ENCODE measurements around the gene B3GAT3.
"Not testable (repeated sequence)": the region's sequence is repeated elsewhere in the genome, so short reads cannot be mapped to it uniquely, and the experiment has no call there.

The B3GAT3 gene

DNA sequence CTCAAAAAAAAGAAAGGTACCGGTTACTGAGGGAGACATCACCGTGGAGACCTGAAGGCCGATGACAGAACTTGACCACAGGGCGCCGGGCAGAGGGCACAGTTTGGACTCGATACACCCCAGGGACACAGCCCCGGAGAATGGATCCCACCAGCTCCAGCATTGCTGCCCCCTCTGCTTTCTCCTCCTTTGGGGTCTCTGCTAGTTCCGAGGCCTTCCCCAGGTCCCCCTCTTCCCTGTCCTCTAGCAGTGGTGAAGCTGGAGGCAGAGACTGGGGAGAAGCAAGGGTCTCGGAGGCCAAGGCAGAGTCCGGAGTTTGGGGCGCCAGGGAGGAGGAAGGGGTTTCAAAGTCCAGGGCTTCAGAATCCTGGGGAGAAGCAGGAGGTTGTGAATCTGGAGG lies 43.2 kb downstream of the B3GAT3 start:
- ATAC-seq (replicated peaks; ENCODE audit: extremely low read depth, poor library complexity, severe bottlenecking) (no peak), DNase-seq (ENCODE audit: low spot score in 2 of 2) (no peak)
- H3K27me3 Mint-ChIP-seq, result no peaks in the 10 kb centered on the region
- H3K4me1 Mint-ChIP-seq, result peaks cover 19% of the 10 kb centered on the region
- peaks cover 27% of the 10 kb centered on the region for H3K36me3 Mint-ChIP-seq (ENCODE audit: insufficient read depth)
- no peak overlapping the region for H3K4me3 Mint-ChIP-seq
- H3K9me3 Mint-ChIP-seq, result no peaks in the 10 kb centered on the region
- no peak overlapping the region for H3K27ac Mint-ChIP-seq (ENCODE audit: low read depth)

DNA sequence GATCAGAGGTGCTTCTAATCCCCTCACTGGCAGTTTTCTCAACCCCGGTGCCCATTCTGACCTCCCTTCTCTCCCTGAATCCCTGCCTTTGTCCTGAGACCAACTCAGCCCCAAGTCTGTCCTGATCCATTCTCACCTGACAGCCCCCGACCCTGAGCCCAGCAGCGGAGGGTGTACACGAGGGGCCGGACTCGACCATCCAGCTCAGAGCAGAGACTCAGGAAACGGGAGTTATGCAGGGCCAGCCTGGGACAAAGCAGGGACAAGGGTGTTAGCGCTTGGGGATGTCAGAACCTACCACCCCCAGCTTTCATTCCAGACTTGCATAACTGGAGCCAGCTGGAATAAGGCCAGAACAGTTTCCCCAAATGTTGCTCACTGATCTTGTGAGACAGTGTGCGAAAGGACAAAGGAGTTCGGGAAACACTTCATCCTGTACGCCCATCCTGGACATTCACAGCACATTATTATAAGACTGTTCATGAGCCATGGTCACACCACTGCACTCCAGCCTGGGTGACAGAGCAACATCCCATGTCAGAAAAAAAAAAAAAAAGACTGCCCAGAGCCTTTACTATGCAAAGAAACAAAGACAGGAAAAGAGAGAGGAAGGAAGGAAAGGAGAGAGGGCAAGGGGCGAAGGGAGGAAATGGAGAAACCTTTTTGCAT lies 44.6 kb downstream of the B3GAT3 start:
- Mint-ChIP-seq H3K9me3 (no peaks in the 10 kb centered on the region), H3K27me3 (no peaks in the 10 kb centered on the region), H3K27ac (ENCODE audit: low read depth) (no peak overlapping the region), H3K36me3 (ENCODE audit: insufficient read depth) (peaks cover 39% of the 10 kb centered on the region), H3K4me3 (no peak overlapping the region), H3K4me1 (peaks cover 32% of the 10 kb centered on the region)
- no peak for ATAC-seq (replicated peaks; ENCODE audit: extremely low read depth, poor library complexity, severe bottlenecking)
- DNase-seq (ENCODE audit: low spot score in 2 of 2), result no peak

DNA sequence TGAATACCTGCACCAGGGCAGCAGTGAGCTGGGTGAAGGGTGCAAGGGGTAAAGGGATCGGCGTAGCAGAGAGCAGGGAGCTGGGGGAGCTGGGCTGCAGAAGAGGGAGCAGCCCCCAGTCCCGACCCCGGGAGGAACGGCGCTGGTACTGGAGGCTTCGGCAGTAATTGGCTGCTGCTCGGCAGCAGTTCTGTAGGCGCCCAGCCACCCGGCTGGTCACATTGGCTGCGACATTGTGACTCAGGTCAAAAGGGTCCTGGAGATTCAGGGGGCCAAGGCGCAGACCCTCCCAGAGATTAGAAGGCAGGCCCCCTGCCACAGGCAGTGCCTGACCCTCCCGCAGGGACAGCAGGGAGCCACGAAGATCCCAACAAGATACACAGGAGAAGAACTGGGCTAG lies 45.9 kb downstream of the B3GAT3 start:
- Mint-ChIP-seq H3K4me3 (peak overlapping the region; percentile 98), H3K27me3 (no peaks in the 10 kb centered on the region), H3K9me3 (no peaks in the 10 kb centered on the region), H3K36me3 (ENCODE audit: insufficient read depth) (peaks cover 52% of the 10 kb centered on the region), H3K27ac (ENCODE audit: low read depth) (peak overlapping the region; percentile 91), H3K4me1 (peaks cover 46% of the 10 kb centered on the region)
- ATAC-seq (replicated peaks; ENCODE audit: extremely low read depth, poor library complexity, severe bottlenecking) (no peak), DNase-seq (ENCODE audit: low spot score in 2 of 2) (no peak)

DNA sequence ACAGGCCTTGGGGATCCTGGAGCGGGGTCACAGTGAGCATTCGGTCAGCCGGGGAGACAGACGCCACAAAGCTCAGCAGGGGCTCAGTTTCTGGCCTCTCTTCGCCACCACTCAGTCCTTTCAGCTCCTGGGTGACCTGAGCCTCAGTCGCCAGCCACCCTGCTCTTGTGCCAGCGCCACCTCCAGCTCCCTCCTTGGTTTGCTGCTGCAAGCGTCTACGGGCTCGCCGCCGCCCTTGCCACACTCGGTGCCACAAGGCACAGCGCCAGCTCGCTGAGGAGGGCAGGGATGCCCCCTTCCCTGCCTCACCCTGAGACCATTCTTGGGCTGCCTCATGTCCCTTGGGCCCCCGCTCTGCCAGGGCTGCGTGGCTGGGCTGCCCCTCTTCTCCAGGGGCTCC lies 46.6 kb downstream of the B3GAT3 start:
- peaks cover 48% of the 10 kb centered on the region for H3K4me1 Mint-ChIP-seq
- peak overlapping the region; percentile 98 for H3K4me3 Mint-ChIP-seq
- ATAC-seq (replicated peaks; ENCODE audit: extremely low read depth, poor library complexity, severe bottlenecking) (no peak), DNase-seq (ENCODE audit: low spot score in 2 of 2) (no peak)
- peaks cover 56% of the 10 kb centered on the region for H3K36me3 Mint-ChIP-seq (ENCODE audit: insufficient read depth)
- no peaks in the 10 kb centered on the region for H3K27me3 Mint-ChIP-seq
- no peaks in the 10 kb centered on the region for H3K9me3 Mint-ChIP-seq
- H3K27ac Mint-ChIP-seq (ENCODE audit: low read depth), result peak overlapping the region; percentile 91

DNA sequence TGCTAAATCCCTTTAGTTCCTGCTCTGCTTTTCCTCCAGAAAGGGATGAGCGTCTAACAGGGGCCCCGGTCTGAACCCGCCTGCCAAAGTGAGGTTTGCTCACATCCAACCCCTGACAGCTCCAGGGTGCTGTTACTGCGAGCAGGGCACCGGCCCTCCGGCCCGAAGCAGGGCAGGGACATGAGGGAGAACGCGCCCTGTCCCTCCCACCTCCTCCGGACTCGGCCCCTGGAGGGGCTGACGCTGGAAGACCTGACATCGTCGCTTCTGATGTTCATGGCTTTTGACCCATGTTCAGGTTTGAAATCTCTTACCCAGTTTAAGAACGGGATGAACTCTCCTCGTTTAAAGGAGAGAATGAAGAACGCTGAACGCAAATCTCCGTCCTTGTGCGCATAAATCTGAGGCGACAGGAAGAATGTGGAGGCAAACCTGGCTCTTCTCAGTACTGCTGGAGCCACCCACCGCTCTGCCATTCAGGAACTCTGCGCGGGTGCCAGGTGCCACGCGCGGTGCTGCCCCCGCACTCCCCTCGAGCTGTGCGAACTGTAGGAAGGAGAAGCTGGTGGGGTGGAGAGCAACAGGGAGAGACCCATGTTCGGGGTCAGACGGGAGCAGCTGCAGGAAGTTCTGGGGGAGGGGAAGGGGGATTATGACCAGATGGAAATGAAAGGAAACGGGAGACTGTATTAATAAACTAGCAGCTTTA lies 47.3 kb downstream of the B3GAT3 start:
- Mint-ChIP-seq H3K36me3 (ENCODE audit: insufficient read depth) (peaks cover 61% of the 10 kb centered on the region), H3K27ac (ENCODE audit: low read depth) (peak overlapping the region; percentile 91), H3K27me3 (no peaks in the 10 kb centered on the region), H3K9me3 (no peaks in the 10 kb centered on the region), H3K4me1 (peaks cover 48% of the 10 kb centered on the region), H3K4me3 (peak overlapping the region; percentile 98)
- DNase-seq (ENCODE audit: low spot score in 2 of 2) (no peak), ATAC-seq (replicated peaks; ENCODE audit: extremely low read depth, poor library complexity, severe bottlenecking) (peak; percentile 12)

DNA sequence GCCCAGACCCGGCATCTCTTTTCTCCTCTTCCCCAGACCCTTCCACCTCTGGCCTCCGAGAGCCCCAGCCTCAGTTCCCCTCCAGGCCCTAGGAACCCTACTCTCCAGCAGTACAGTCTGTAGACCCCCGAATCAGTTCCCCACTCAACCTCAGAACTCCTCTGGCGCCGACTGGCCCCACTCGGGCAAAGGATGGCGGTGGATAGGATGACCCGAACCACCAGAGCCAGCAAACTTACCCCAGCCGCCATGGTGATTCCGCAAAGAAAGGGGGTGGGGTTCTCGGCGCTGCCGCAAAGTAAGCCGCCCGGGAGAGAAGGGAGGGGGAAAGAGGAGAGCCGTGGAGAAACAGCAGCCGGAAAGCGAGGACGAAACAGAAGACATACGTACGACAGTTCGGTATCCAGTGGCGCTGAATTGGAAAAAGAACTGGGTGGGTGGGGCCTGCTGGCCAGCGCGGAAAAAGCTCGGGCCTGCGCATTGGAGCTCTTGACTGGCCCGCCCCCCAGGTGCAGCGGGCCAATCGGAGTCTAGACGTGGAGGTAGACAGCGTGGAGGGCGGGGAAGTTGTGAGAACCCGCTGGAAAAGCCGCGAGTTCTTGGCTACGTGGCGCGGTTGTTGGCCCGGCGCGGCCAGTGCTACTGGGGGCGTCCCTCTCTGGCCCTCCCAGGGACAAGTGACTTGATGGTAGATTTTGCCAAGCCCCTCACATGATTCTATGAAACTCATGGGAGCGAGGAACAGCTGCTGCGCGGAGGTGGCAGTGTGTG lies 48.0 kb downstream of the B3GAT3 start, which contains the start of gene EEF1G:
TSS of gene EEF1G (minus strand) at position 300 of the 771 bp plus-strand sequence. CDS start at position 251, 49 bp downstream.
- ATAC-seq (replicated peaks; ENCODE audit: extremely low read depth, poor library complexity, severe bottlenecking) (peak; percentile 91), DNase-seq (ENCODE audit: low spot score in 2 of 2) (peak; percentile 92 to 99)
- Mint-ChIP-seq H3K27ac (ENCODE audit: low read depth) (peak within 1 kb of the TSS; percentile 91), H3K4me3 (peak within 1 kb of the TSS; percentile 98), H3K9me3 (no peaks in the 10 kb centered on the region), H3K27me3 (no peaks in the 10 kb centered on the region), H3K36me3 (ENCODE audit: insufficient read depth) (peaks cover 63% of the 10 kb centered on the region), H3K4me1 (peaks cover 48% of the 10 kb centered on the region)

DNA sequence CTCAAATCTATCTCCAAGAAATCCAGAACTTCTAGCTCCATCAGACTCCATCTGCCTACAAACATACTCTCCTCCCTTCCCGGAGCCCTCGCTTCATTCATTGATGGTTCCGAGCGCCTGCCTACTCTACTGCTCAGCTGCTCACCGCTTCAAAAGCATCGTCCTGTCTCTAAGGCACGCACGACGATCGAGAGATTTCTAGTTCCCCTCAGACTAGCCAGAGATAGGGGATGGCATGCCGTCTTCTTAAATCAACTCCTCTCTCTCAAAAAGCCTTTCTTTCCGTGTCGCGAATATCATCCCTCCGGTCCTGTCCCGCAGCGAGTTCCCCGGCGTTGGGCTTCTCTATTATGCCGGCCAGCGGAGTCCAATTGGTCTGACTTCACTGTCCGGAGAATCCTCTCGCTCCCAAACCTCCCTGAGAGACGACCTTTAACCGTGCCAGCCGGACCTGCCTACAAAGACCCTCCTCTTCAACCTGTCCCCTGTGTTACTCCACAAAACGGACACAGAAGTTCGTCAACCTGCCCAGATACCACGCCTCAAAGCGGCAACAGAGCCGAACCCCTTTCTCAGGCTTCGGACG lies 48.7 kb downstream of the B3GAT3 start:
- ATAC-seq (replicated peaks; ENCODE audit: extremely low read depth, poor library complexity, severe bottlenecking), result peak; percentile 27
- DNase-seq (ENCODE audit: low spot score in 2 of 2), result peak; percentile 20 to 25
- no peaks in the 10 kb centered on the region for H3K9me3 Mint-ChIP-seq
- peak overlapping the region; percentile 98 for H3K4me3 Mint-ChIP-seq
- no peaks in the 10 kb centered on the region for H3K27me3 Mint-ChIP-seq
- H3K27ac Mint-ChIP-seq (ENCODE audit: low read depth), result peak overlapping the region; percentile 91
- peaks cover 48% of the 10 kb centered on the region for H3K4me1 Mint-ChIP-seq
- H3K36me3 Mint-ChIP-seq (ENCODE audit: insufficient read depth), result peaks cover 60% of the 10 kb centered on the region

DNA sequence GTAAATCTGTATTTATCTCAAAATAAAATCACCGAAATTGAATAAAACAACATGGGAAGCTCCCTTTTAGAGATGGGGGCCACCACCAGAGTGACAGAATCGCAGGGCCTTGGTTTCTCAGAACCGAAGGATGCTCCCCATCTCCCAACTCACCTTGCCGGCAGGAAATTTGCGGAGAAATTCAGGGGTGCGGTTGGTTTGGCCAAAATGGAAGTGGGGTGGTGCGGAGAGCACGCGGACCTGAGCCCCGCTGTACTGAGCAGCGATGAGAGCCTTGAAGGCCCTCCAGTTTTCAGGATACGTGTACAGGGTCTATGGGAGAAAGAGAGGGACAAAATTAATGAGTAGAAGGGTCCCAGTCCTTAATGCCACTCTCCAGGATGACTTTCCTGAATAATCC lies 49.4 kb downstream of the B3GAT3 start:
- peak overlapping the region; percentile 98 for H3K4me3 Mint-ChIP-seq
- peaks cover 51% of the 10 kb centered on the region for H3K4me1 Mint-ChIP-seq
- no peaks in the 10 kb centered on the region for H3K27me3 Mint-ChIP-seq
- H3K27ac Mint-ChIP-seq (ENCODE audit: low read depth), result peak overlapping the region; percentile 91
- DNase-seq (ENCODE audit: low spot score in 2 of 2), result no peak
- peaks cover 56% of the 10 kb centered on the region for H3K36me3 Mint-ChIP-seq (ENCODE audit: insufficient read depth)
- H3K9me3 Mint-ChIP-seq, result no peaks in the 10 kb centered on the region
- ATAC-seq (replicated peaks; ENCODE audit: extremely low read depth, poor library complexity, severe bottlenecking), result no peak

DNA sequence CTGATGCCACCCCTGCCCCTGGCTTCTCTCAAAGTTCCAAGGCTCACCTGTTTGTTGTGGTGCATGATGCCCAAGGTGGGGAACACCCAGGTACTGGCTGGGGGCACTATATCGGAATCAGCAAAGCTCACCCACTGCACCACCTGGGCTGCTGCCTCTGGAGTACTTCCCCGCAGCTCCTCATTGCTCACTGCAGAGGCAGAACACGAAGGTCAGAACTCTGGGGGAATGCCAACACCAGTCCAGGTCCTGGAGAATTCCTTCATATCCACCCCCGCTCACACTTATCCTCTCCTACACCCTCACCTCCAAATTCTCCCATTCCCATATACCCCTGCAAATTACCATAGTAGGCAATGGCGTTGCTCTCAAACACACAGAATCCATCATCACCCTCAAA lies 50.3 kb downstream of the B3GAT3 start:
- peaks cover 60% of the 10 kb centered on the region for H3K4me1 Mint-ChIP-seq
- H3K36me3 Mint-ChIP-seq (ENCODE audit: insufficient read depth), result peaks cover 62% of the 10 kb centered on the region
- H3K4me3 Mint-ChIP-seq, result peak overlapping the region; percentile 1
- not testable (repeated sequence) for H3K27me3 Mint-ChIP-seq; ATAC-seq (replicated peaks; ENCODE audit: extremely low read depth, poor library complexity, severe bottlenecking); DNase-seq (ENCODE audit: low spot score in 2 of 2); H3K9me3 Mint-ChIP-seq
- H3K27ac Mint-ChIP-seq (ENCODE audit: low read depth), result peak overlapping the region; percentile 91

DNA sequence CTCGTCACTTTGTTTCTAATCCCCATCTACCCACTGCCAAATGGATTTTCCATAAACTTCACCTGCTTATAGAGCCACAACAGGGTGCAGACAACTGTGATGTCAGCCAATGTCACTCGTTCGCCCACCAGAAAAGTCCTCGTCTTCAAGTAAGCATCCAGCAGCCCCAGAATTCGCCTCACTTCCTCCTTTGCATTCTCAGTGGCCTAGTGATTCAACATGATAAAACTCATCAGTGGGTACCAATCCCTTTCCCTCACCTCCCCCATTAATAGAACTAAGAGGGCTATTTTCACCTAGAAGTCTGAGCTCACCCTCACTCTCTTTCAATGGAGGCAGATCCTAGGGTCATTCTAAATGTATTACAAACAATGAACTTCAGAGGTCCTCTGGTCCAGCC lies 50.9 kb downstream of the B3GAT3 start:
- not testable (repeated sequence) for H3K4me3 Mint-ChIP-seq; H3K27me3 Mint-ChIP-seq; ATAC-seq (replicated peaks; ENCODE audit: extremely low read depth, poor library complexity, severe bottlenecking); H3K9me3 Mint-ChIP-seq; DNase-seq (ENCODE audit: low spot score in 2 of 2)
- Mint-ChIP-seq H3K4me1 (peaks cover 65% of the 10 kb centered on the region), H3K27ac (ENCODE audit: low read depth) (peak overlapping the region; percentile 91), H3K36me3 (ENCODE audit: insufficient read depth) (peaks cover 63% of the 10 kb centered on the region)

DNA sequence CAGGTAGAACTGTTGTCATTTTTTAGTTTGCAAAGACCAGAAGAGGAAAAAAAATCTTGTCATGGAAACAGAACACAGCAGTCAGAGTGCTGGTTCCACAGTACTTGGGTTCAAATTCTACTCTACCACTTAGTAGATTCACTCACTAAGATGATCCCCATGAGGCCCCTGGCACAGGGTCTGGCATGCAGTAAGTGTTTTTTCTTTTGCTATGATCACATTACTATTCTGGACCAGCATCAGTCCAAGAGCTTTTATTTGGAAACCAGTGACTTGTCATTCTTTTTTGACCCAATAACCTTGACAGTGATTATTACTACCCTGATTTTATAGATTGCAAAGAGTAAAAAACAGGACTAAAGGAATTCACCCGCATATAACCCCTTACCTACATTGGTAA lies 52.2 kb downstream of the B3GAT3 start:
- H3K36me3 Mint-ChIP-seq (ENCODE audit: insufficient read depth), result peaks cover 67% of the 10 kb centered on the region
- H3K4me3 Mint-ChIP-seq, result no peak overlapping the region
- DNase-seq (ENCODE audit: low spot score in 2 of 2) (no peak), ATAC-seq (replicated peaks; ENCODE audit: extremely low read depth, poor library complexity, severe bottlenecking) (no peak)
- H3K9me3 Mint-ChIP-seq, result no peaks in the 10 kb centered on the region
- peaks cover 56% of the 10 kb centered on the region for H3K4me1 Mint-ChIP-seq
- H3K27ac Mint-ChIP-seq (ENCODE audit: low read depth), result no peak overlapping the region
- H3K27me3 Mint-ChIP-seq, result no peaks in the 10 kb centered on the region

DNA sequence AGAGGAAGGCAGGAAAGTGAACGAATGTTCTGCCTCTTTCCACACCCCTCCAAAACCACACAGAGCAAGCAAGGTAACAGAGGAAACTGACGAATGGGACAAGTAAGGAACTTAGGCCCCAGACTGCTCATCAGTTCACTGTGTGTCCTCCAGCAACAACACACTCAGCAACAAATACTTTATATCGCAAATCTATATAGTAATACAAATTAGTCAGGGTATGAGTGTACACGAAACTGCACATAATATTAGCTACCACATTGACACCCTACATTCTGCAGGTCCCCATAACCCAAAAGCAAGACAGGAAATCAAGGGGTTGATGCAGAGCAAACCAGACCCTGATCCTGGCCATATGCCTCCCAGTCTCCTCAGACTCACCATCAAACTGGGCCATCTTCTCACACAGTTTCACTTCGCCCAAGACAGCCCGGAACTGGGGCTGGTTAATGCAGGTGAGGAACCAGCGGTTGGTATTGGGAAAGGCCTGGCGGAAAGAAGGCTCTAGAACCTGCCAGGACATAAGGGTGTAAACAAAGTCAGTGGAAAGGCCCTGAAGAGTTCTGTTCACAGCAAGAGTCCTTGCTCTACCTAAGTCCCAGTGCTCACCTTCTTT lies 54.7 kb downstream of the B3GAT3 start:
- no peak for DNase-seq (ENCODE audit: low spot score in 2 of 2)
- ATAC-seq (replicated peaks; ENCODE audit: extremely low read depth, poor library complexity, severe bottlenecking), result no peak
- Mint-ChIP-seq H3K4me3 (peak overlapping the region; percentile 25), H3K27me3 (no peaks in the 10 kb centered on the region), H3K9me3 (no peaks in the 10 kb centered on the region), H3K36me3 (ENCODE audit: insufficient read depth) (peaks cover 63% of the 10 kb centered on the region), H3K27ac (ENCODE audit: low read depth) (peak overlapping the region; percentile 83), H3K4me1 (peaks cover 34% of the 10 kb centered on the region)
